BJ (cell line): ENCODE results near the gene TDP1. TPM values are rescaled to one million over a fixed set of nuclear protein-coding genes. Genes with fewer than 3 reads are reported as not detected.

Experiments used
- CTCF ChIA-PET: fragments of 350-600 bp; formaldehyde crosslinking; extraction: SDS; loops from one replicate; lab custom pipeline; 2021; ENCODE audit warnings: antibody characterized with exemption, inconsistent platforms; lab: Yijun Ruan, JAX
- POLR2A ChIA-PET: fragments of 300-600 bp; sonication (Branson Sonifier 250); formaldehyde crosslinking; extraction: SDS; loops from one replicate; lab custom pipeline; 2021; ENCODE audit warnings: antibody characterized with exemption; lab: Charles Lee
- DNase-seq: peaks from one replicate; pipeline ENCODE4 v3.0.0-alpha.2; 2011; ENCODE audit warnings: low read depth
- H3K27me3 ChIP-seq: 2 replicates; pipeline ENCODE4 v1.6.0; 2011; ENCODE audit warnings: low read length; ENCODE audit not compliant: control insufficient read depth, insufficient read depth
- H3K36me3 ChIP-seq: 2 replicates; pipeline ENCODE4 v1.5.1; 2011; ENCODE audit warnings: low read length; ENCODE audit not compliant: control insufficient read depth, insufficient read depth
- H3K4me3 ChIP-seq: 2 replicates; pipeline ENCODE4 v1.5.1; 2011; ENCODE audit warnings: low read depth, mild to moderate bottlenecking, control low read depth, low read length
- polyA plus RNA-seq: library from polyadenylated mRNA; depleted of rRNA; stranded (reverse); fragments of >200 nt; gene quantifications from 2 replicates; pipeline ENCODE4 v1.2.3, GENCODE V29; 2011
- TF ChIP-seq, protein P1 (sequence below): IDR thresholded peaks from 2 replicates; pipeline ENCODE4 v1.5.1; 2011; ENCODE audit warnings: low read depth, mild to moderate bottlenecking, control low read depth, inconsistent platforms, low read length, moderate library complexity; ENCODE audit not compliant: insufficient read depth

The TDP1 gene
- polyA plus RNA-seq, 1 experiment, result 18.8 TPM

GRCh38 chr14:89915114-89915878, 40.4 kb upstream of the TDP1 start:
- TF ChIP-seq, protein P1, sequence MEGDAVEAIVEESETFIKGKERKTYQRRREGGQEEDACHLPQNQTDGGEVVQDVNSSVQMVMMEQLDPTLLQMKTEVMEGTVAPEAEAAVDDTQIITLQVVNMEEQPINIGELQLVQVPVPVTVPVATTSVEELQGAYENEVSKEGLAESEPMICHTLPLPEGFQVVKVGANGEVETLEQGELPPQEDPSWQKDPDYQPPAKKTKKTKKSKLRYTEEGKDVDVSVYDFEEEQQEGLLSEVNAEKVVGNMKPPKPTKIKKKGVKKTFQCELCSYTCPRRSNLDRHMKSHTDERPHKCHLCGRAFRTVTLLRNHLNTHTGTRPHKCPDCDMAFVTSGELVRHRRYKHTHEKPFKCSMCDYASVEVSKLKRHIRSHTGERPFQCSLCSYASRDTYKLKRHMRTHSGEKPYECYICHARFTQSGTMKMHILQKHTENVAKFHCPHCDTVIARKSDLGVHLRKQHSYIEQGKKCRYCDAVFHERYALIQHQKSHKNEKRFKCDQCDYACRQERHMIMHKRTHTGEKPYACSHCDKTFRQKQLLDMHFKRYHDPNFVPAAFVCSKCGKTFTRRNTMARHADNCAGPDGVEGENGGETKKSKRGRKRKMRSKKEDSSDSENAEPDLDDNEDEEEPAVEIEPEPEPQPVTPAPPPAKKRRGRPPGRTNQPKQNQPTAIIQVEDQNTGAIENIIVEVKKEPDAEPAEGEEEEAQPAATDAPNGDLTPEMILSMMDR, result peak; percentile 88
- CTCF ChIA-PET, result interaction anchor here (0.7 to 1.6 kb wide), 2 partner anchors 499 to 874 kb away, joined by 3 read pairs; no protein-coding TSS in a partner anchor
- H3K36me3 ChIP-seq, result no peaks in the 10 kb centered on the region
- POLR2A ChIA-PET, result no interaction called here
- no peak overlapping the region for H3K4me3 ChIP-seq
- no peaks in the 10 kb centered on the region for H3K27me3 ChIP-seq
- peak; percentile 18 for DNase-seq

- POLR2A ChIA-PET, result no interaction called here
- Histone ChIP-seq H3K4me3 (no peak overlapping the region), H3K36me3 (no peaks in the 10 kb centered on the region), H3K27me3 (no peaks in the 10 kb centered on the region)
- TF ChIP-seq, protein P1, result no peak
- DNase-seq, result no peak
- CTCF ChIA-PET, result interaction anchor here (1.7 kb wide), 1 partner anchor 21 kb away, joined by 6 read pairs; no protein-coding TSS in a partner anchor
These were observed 37.0 kb upstream of the TDP1 start for GRCh38 chr14:89918721-89919120.

DNA sequence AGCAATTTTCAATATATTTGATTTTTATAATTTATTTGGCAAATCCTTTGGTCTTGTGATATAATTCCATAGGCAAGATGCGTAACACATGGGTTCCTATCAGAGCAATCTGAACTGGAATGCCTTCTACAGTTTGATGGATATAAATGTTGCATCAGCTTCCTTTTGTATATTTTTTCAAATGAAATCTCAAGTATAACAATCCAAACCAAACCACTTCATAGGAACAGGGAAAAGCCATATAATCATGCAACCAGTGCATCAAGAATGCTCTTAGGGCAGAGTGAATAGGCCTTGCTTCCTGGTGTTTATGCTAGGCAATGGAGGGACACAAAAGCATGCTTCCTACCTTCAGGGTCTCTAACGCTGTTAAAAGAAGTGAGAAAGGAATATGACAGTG, 35.7 kb upstream of the TDP1 start:
- H3K27me3 ChIP-seq, result no peaks in the 10 kb centered on the region
- H3K4me3 ChIP-seq, result no peak overlapping the region
- TF ChIP-seq, protein P1, result no peak
- no peaks in the 10 kb centered on the region for H3K36me3 ChIP-seq
- POLR2A ChIA-PET, result no interaction called here
- no peak for DNase-seq
- CTCF ChIA-PET, result interaction anchor here (1.4 kb wide), 1 partner anchor 11 kb away, joined by 3 read pairs; no protein-coding TSS in a partner anchor

- Histone ChIP-seq H3K27me3 (no peaks in the 10 kb centered on the region), H3K36me3 (no peaks in the 10 kb centered on the region), H3K4me3 (no peak overlapping the region)
- TF ChIP-seq, protein P1, result no peak
- ChIA-PET CTCF (interaction anchor here (1.8 kb wide), 1 partner anchor 18 kb away, joined by 8 read pairs; no protein-coding TSS in a partner anchor), POLR2A (no interaction called here)
- no peak for DNase-seq
These were observed 34.4 kb upstream of the TDP1 start for GRCh38 chr14:89921346-89921745.

DNA sequence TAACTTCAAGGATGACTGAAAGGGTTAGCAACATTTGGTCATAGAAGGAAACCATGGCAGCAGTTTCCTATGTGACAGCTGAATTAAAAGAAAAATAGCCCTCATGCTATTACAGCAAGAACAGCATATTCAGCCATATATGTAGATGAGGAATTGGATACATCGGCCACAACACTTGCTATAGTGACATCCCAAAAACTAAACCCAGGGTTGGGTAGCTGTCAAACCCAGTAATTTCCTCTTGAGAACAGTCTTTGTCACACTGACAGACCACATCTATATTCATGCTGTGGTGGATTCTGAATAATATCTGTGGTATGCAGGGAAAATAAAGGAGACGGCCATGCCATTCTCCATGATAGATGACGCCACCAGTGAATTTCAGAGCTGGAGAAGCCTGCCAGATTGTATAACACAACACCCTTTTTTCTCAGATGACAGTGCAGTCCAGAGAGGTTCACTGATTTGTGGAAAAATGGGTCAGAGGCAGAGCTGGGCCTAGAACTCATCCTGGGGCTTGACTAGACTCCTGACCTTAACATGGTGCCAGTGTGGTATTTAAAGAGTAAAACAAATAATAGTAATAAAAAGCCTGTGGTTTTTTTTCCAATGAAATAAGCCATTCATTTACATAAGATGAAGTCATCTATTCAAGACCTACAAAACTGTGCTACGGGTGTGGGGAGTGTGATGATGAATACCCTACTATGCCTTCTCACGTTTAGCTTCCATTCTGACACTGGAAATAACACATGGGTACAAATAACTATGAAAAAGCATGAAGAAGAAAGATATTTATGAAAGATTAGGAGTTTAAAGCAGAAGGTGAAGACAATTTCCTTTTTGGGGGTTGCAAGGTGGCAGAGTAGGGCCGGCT, 33.5 kb upstream of the TDP1 start:
- no peak overlapping the region for H3K4me3 ChIP-seq
- POLR2A ChIA-PET, result no interaction called here
- H3K27me3 ChIP-seq, result no peaks in the 10 kb centered on the region
- TF ChIP-seq, protein P1, result no peak
- CTCF ChIA-PET, result interaction anchor here (0.5 to 1.8 kb wide), 4 partner anchors 17 to 1295 kb away, joined by 3 to 8 read pairs (median 3); no protein-coding TSS in a partner anchor
- no peaks in the 10 kb centered on the region for H3K36me3 ChIP-seq
- peak; percentile 39 for DNase-seq
